Hypothalamus (tissue), 51 donors: ENCODE measurements around the gene PRPSAP2.
"Not testable (repeated sequence)": the region's sequence is repeated elsewhere in the genome, so short reads cannot be mapped to it uniquely, and the experiment has no call there.

Source experiments
- DNase-seq, 51 donors: peaks; one replicate each; lab custom pipeline; 2025; lab: John Stamatoyannopoulos, UW

The PRPSAP2 gene

DNA sequence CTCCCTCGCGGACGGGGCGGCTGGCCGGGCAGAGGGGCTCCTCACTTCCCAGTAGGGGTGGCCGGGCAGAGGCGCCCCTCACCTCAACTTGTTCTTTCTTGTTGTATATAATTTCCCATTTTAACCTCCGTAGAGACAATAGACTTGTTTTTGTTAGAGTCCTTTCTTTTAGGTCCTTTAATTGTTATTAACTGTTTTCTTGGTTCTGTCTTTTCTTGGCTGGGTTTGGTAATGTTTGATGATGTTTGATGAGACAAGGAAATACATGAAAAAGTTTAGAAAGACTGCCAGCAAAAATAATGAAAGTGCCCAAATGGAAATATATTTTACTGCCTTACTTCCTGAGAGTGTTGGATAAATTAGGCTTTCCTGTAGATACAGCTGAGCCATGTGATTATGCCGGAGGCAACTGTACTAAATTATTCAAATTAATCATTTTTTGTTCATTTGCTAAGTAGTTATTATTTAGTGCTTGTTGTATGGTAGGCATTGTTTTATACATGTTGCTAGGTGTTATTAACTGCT, 30.9 kb downstream of the PRPSAP2 start:
- no peak for DNase-seq

DNA sequence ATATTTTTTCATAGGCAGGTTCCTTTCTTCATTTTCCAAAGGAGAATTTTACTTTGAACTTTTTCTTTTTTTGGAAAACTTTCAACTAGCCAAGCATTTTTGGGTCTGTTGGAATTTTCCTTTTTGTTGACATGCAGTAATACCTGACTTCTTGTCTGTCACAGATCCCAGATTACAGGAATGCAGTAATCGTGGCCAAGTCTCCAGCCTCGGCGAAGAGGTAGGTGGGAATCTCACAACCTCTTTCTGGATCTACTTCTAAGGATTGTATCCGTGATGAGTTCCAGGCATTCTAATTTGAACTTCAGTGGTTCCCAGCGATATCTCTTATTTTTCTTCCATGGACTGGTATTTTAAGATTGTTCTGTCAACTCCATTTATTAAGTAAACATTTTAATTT, 31.7 kb downstream of the PRPSAP2 start:
- DNase-seq = no peak

DNA sequence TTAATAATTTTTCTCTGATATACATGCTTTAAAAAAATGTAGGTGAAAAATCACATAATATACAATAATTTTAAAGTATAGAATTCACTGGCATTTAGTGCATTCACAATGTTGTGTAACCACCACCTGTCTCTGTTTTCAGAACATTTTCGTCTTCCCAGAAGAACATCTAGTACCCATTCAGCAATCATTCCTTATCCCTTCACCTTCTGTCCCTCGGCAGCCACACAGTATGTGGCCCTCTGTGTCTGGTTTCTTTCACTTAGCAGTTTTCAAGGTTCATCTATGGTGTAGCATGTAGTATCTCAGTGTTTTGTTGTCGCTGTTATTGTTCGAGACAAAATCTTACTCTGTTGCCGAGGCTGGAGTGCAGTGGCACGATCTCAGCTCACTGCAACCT, 33.6 kb downstream of the PRPSAP2 start:
- DNase-seq = no peak

DNA sequence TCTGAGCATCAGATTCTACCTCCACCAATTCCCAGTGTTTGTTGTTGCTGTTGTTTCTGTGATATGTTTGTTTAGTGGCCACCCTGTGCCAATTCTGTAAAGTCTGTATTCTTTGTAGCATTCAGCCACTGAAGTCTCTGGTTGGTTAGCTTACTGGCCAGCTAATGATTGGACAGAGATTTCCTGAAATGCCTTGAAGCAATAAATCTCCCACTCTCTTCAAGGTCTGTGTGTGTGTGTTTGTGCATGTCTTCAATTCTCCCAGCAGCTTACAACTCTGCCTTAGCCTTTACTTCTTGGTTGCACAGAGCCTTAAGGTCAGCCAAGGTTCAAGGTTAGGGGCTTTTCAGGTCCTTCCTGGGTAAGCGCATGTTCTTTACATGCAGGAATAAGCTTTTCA, 38.2 kb downstream of the PRPSAP2 start:
- DNase-seq = no peak

DNA sequence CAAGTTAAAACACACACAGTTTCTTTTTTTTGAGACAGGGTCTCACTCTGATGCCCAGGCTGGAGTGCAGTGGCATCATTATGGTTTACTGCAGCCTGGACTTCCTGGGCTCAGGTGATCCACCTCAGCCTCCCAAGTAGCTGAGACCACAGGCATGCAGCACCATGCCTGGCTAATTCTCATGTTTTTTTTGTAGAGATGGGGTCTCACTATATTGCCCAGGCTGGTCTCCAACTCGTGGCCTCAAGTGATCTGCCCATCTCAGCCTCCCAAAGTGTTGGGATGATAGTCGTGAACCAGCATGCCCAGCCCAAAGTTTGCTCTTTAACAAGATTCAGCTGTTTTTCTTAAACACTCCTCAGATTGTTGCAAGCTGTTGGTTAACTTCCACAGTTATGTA, 39.0 kb downstream of the PRPSAP2 start:
- no peak for DNase-seq

DNA sequence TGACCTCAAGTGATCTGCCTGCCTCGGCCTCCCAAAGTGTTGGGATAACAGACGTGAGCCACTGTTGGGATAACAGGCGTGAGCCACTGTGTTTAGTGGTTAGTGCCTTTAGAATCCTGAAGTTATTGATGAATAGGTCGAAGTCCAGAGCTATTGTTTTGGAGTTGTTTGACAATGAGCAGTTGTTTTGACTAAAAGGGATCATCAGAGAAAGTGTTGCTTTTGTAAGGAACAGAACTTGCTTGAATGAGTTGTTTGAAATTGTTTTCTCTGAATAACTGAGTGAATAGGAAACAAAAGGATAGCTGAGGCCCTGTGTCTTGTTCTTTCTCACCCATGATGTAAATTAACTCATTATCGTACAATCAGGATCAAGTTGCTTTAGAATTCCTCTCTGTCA, 46.6 kb downstream of the PRPSAP2 start:
- DNase-seq = peak in 1 of 51 donors; percentile 2

DNA sequence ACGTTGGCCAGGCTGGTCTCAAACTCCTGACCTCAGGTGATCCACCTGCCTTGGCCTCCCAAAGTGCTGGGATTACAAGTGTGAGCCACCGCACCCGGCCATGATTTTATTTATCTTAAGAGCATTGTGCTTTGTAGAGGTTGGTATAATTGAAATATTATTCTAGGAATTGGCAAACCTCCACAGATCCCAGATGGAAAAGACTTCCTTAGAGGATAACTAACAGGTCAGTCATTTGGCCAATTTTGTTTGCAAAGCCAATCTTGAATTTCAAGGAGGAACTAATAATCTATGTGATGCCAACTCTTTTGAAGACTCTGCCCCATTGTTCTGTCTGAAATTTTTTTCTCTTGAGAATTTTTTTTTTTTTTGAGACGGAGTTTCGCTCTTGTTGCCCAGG, 47.3 kb downstream of the PRPSAP2 start:
- no peak for DNase-seq

DNA sequence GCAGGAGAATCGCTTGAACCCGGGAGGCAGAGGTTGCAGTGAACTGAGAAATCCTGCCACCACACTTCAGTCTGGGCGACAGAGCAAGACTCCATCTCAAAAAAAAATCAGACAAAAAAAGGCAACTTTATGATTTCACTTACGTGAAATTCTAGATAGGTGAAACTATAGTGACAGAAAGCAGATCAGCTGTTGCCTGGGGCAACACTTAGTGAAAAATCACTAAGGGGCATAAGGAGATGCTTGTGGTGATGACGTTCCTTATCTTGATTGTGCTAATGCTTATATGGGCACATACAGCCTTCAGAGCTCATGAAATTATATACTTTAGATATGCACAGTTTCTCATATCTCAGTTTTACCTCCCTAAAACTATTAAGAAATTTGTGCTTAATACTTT, 52.4 kb downstream of the PRPSAP2 start:
- DNase-seq = no peak

DNA sequence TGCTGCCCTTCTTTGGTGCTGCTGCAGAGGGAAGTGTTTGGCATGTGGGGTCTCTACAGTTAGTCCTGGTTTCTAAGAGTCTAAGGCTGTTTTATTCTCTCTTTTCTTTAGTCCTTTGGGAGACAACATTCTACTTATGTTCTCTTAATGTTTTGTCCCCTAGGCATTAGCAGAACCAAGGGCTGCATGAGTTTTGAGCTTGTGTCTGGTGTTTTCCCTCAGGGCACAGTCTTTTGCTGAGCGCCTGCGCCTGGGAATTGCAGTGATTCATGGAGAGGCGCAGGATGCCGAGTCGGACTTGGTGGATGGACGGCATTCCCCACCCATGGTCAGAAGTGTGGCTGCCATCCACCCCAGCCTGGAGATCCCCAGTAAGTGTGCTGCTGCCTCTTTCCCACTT, 53.0 kb downstream of the PRPSAP2 start:
- no peak for DNase-seq

DNA sequence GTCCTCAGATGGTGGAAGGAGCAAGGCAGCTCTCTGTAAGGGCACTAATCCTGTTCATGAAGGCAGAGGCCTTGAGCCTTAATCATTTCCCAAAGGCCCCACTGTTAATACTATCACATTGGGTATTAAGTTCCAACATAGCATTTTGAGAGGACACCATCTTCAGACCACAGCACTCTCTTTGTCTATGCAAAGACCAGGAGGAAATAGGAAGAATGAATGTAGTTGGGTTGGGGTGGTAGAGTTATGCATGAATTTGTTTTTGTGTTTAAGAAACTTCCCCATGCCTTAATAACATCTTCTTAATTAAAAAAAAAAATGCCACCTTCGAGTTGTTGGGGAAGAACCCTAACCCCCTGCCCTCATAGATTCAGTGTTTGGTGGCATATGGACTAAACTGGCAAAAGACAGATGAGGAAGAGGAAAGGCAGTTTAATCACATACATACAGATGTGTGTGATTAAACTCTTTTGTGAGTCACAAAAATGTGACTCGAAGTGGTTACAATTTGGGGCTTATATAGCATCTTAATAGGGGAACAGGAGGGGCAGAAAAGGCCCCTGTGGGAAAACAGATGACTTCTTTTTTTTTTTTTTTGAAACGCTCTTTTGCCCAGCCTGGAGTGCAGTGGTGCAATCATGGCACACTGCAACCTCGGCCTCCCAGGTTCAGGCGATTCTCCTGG, 59.0 kb downstream of the PRPSAP2 start:
- DNase-seq = no peak

DNA sequence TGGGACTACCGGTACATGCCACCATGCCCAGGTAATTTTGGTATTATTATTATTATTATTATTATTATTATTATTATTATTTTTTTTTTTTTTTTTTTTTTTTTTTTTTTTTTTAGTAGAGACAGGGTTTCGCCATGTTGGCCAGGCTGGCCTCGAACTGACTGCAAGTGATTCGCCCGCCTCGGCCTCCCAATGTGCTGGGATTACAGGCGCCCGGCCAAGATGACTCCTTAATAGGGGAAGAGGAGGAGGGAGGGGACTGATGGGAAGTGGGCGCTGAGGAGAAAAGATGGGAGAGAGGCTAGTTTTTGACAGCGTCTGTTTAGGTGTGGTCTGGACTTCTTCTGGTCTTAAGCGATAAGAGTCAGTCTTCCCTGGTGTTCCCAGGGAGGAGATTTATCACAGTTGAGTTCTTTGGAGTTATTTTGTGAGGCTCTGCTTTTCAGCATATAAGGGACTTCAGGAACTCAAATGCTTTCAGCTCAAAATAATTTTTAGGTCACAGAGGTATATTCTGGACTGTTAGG, 59.6 kb downstream of the PRPSAP2 start:
- no peak for DNase-seq

DNA sequence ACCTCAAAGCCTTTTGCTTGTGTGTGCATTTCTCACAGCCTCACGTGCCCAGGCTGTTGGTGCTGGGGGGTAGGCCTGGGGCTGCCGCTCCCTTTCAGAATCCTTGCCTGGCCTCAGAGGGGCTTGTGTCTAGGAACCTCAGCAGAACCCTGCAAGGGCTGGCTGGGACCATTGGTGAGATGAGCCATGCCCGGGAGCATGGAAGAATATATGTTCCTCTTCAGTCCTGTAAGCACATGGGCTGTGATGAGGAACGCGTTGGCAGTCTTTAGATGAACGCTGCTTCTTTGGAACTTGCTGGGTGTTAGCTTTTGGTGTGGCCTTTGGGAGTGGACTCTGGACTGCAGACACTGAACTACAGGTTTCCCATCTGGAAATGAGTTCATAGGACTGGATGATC, 62.0 kb downstream of the PRPSAP2 start:
- no peak for DNase-seq

DNA sequence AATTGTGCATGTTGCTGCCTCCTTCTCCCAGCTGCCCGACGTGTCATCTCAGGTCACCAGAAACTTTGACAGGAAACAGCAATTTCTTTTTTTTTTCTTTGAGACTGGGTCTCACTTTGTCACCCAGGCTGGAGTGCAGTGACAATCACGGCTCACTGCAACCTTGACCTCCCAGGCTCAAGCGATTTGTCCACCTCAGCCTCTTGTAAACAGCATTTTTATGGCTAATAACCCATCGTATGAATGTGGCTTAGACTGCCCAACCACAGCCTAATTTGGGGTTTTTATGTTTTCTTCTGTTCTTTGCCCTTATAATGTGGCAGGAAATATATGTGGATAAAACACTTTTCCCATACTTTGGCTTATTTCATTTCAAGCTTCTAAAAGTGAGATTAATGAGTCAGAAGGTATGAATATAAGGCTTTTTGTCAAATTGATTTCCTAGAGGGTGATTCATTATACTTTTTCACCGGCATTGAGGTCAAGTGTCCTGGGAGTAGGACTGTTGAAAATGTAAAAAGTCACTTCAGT, 63.0 kb downstream of the PRPSAP2 start:
- DNase-seq = no peak

DNA sequence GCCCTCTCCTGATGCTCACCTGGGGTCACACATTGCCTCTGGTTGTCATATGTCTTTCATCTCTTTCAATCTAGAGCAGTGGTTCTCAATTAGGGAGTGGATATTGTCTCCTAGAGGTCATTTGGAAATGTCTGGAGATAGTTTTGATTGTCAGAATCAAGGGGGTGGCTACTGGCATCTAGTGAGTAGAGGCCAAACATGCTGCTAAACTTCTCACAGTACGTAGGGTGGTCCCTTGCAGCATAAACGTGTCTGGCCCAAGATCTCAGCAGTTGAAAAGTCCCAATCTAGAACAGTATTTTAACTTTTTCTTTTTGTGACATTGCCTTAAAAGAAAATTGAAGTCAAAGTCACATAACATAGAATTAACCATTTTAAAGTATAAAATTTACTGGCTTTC, 63.6 kb downstream of the PRPSAP2 start:
- no peak for DNase-seq

DNA sequence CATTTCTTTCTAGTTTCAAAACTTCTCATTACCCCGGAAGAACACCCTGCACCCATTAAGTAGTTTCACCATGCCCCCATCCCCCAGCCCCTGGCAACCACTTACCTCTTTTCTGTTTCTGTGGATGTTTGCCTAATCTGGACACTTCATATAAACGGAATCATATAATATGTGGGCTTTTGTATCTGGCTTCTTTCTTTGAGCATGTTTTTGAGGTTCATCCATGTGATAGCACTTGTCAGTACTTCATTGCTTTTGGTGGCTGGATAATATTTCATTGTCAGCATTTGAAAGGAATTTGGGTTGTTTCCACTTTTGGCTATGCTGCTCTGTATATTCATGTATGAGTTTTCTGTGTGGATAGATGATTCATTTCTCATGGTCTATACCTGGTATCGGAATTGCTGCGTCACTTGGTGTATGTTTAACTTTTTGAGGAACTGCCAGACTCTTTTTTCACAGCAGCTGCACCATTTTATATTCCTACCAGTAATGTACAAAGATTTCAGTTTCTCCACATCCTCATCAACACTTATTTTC, 64.1 kb downstream of the PRPSAP2 start:
- DNase-seq = no peak

DNA sequence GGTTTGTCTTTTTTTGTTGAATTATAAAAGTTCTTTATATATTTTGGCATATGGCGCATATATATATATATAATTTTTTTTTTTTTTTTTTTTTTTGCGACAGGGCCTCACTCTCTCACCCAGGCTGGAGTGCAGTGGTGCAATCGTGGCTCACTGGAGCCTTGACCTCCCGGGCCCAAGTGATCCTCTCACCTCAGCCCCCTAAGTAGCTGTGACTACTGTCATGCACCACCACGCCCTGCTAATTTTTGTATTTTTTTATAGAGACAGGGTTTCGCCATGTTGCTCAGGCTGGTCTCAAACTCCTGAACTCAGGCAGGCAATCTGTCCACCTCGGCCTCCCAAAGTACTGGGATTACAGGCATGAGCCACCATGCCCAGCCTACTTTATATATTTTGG, 64.7 kb downstream of the PRPSAP2 start:
- not testable (repeated sequence) for DNase-seq

DNA sequence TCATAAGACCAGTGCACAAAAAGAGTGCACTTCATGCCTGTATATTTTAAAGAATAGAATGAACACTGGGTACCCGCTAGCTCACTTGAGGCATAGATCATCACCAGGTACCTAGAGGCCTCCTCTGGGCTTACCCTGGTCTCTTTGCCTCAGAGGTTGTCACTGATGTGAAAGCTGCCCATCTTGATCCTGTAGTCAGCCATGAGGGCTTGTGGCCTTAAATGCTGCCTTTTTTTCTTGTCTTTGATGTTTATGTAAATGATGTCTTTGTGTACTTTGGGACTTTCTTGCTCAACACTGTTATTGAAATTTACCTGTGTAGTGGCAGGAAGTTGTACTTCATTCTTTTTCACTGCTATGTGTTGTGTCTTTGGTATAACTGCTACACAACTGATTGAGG, 67.3 kb downstream of the PRPSAP2 start:
- DNase-seq = no peak

DNA sequence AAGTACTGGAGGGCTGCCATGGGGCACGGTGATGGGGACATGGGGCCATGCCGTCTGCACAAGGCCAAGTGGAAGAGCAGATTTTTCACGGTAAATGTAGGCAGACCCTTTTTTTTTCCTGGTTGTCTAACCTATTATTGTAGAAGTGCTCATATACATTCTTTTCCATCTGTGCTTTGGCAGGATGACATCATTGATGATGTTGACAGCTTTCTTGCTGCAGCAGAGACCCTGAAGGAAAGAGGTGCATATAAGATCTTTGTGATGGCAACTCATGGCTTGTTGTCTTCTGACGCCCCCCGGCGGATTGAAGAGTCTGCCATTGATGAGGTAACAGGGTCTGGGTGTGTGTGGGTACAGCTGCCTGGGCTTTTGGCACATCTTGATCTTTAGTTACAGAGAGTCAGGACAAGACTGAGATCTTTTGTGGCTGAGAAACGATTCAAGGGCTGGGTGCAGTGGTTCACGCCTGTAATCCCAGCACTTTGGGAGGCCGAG, 70.7 kb downstream of the PRPSAP2 start:
- DNase-seq = no peak

DNA sequence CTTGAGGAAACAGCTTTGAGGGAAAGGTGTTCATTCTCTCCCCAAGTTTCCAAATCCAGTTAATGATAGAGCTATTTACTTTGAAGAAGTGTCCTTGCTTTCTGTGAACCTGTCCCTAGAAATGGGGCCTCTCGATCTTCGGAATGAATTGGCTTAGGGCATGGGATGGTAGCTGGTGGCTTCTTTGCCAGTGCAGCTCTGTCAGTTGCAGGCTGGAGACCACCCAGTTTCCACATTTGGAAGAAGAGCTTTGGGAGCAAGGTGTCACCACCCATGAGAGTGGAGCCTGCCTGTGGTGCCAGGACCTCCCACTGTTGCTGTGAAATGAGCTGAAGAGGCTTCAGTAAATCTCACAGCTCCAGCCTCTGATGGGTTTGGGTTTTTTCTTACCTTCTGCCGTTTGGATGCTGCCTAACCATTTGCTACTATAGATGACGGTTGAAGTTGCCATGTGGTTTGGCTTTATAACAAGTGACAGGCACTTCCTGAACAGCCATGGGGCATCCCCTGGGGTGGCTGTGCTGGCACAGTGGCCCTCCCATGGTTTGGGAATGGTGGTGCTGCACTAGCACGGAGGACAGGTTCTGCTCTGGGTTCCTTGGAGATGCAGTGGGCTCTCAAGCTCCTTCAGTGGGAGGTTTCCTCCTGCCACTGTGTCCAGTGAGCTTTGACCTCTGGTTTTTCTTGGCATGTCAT, 74.6 kb downstream of the PRPSAP2 start:
- no peak for DNase-seq

DNA sequence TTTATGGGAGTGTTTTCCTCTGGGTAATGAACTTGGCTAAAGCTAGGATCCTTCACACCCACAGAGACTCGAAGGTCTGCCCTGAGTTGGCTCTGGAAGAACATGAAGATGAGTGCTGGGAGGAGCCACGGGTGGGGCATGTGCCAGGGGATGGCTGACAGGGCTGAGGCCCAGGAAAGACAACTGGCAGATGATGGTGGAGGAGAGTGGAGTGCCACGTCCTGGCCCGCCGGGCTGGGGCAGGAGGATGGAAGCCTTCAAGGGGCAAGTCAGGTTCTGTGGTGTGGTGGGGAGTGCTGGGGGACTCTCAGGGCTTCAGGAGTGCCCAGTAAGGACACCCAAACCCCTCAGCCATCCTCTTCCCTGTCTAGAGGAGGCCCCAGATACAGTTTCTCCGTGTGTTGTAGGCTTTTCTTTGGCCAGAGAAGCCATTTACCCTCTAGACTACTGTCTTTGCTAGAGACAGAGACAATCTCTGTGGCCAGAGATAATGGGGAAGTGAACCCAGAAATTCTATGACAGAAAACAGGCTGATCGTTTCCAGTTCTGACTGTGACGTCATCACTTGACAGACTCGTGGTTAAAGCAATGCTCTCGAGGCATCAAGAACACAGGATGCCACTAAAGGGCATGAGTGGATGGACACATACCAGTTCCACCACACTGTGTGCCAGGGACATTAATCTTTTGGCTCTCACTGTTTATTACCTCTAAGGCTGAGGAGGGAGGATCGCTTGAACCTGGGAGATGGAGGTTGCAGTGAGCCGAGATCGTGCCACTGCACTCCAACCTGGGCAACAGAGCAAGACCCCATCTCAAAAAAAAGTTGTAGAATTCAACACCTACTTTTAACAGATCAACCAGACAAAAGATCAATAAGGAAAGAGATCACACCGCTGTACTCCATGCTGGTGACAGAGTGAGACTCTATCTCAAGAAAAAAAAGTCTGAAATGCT, 75.4 kb downstream of the PRPSAP2 start:
- DNase-seq = no peak
